SU-DHL-6 (cell line): ENCODE data around the gene COG4.

Experiments used
- EZH2phosphoT487 ChIP-seq: fragments of 200-600 bp; sonication (generic), shearing (Covaris generic); conservative IDR thresholded peaks from 2 replicates; pipeline ENCODE4 v1.6.1; 2018; ENCODE audit warnings: mild to moderate bottlenecking, antibody characterized with exemption, low read length, moderate library complexity, mixed read lengths
- TF ChIP-seq, protein P1 (sequence below): fragments of 200-600 bp; sonication (generic); IDR thresholded peaks from one replicate; pipeline ENCODE4 v1.5.1; 2017; ENCODE audit warnings: antibody characterized with exemption, mild to moderate bottlenecking, low read length, moderate library complexity; ENCODE audit not compliant: insufficient read depth, poor library complexity, severe bottlenecking

GRCh38 chr16:70544548-70544947, 21.2 kb upstream of the COG4 start:
- TF ChIP-seq, protein P1, sequence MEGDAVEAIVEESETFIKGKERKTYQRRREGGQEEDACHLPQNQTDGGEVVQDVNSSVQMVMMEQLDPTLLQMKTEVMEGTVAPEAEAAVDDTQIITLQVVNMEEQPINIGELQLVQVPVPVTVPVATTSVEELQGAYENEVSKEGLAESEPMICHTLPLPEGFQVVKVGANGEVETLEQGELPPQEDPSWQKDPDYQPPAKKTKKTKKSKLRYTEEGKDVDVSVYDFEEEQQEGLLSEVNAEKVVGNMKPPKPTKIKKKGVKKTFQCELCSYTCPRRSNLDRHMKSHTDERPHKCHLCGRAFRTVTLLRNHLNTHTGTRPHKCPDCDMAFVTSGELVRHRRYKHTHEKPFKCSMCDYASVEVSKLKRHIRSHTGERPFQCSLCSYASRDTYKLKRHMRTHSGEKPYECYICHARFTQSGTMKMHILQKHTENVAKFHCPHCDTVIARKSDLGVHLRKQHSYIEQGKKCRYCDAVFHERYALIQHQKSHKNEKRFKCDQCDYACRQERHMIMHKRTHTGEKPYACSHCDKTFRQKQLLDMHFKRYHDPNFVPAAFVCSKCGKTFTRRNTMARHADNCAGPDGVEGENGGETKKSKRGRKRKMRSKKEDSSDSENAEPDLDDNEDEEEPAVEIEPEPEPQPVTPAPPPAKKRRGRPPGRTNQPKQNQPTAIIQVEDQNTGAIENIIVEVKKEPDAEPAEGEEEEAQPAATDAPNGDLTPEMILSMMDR, result no peak
- no peak for TF ChIP-seq EZH2phosphoT487
